Germinal center (tissue), 1 donor: ENCODE measurements around the gene HOXA5.

Experiments used
- DNase-seq: peaks from one replicate; pipeline ENCODE4 v3.0.0; 2012; ENCODE audit warnings: mixed read lengths, low spot score

Gene HOXA5

DNA sequence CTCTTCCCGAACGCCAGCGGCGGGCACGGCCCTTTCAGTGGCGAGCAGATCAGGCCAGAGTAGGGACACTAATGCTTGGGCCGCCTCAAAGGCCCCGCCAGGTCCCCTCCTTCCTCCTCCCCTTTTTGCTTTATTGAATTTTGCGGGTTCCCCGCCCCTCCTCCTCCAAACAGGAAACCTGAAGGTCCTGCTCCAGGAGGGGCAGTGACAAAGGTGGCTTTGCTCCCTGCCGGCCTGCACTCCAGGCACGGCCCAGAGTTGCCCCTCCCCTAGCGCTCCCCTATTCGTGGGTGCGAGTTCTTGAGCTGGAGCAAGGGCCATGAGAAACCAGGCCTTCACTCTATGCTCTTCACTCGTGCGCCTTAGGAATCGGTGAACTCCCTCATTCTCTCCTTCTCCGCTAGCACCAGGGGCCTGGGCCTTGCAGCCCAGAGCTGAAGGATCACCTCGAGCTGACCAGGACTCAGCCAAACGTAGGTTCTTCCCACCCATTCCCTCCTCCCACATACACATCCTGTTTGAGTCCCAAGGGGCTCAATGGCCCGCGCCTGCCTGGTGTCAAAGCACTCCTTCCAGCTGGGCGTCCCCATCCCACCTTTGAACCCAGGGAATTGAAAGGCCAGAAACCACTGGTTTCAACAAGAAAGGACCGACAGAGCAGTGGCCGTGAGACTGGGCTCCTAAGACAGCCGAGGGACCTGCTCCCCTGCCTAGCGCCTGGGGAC is 4.7 kb upstream of the HOXA5 start:
- no peak for DNase-seq

DNA sequence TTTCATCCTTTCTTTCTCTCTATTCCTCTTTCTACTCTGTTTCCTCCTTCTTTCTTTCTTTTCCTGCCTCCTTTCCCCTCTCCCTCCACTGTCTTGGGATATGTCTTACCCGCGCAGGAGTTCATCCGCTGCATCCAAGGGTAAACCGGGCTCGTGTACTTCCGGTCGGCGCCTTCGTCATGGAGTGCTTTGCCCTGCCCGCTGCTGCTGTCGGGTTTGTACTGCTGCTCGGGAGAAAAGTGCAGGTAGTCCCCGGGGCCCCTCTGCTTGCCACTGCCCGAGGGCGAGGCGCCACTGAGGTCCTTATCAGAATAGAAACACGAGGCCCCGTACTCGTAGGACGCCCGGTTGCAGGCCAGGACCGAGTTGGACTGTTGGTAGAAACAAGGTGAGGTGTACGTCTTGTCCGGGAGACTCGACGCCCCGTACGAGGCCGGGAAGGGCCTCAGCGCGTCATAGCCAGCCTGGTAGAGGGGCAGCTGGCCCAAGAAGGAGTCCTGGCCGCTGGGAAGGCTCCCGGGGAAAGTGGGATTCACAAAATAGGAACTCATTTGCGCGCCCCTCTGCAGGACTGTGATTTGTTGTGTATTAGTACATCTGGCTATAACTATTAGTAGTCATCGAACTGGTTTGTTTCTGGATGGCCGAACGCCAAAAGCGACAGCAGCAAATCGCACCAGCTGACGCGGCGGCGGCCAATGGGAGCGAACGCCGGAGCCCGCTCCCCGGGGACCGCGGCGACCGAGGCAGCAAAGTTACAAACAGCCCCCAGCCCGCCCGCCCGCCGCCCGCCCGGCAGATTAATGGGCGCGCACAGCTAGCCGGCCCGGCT is 3.9 kb upstream of the HOXA5 start, which contains the start of gene HOXA6:
HOXA6 (minus strand) TSS at position 576 of the 832 bp plus-strand sequence; CDS start at position 551, 25 bp downstream.
- DNase-seq: no peak

DNA sequence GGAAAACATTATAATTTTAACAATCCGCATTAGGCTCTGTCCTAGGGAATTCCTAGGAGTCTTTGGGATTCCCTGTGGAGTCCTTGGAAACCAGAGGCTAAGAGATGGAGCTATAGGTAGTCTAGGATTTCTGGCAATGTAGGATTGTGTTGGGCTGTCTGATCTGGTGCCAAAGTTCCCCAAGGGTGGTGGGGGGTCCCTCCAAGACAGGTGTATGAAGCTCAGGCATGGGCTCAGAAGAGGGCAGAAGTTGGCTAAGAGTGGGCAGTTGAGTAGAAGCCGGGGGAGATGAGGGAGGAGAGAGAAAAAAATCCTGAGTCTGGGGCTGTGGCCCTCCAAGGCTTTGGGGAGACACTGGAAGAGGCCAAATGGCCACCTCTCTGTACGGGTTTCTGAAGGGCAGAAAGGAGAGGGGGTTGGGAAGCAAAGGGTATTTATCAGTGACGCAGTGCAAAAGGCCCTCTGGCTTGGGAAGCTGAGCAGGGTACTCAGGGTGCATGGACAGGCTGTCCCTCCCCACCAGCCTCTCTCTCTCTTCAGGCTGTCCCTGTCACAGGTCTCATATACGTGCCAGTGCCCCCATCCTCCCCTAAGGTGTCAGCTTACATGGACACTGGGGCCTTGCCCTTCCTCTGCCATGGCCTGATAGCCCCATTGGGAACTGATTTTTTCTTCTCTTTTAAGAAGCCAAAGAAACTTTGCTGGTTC is 3.2 kb upstream of the HOXA5 start:
- DNase-seq: no peak

DNA sequence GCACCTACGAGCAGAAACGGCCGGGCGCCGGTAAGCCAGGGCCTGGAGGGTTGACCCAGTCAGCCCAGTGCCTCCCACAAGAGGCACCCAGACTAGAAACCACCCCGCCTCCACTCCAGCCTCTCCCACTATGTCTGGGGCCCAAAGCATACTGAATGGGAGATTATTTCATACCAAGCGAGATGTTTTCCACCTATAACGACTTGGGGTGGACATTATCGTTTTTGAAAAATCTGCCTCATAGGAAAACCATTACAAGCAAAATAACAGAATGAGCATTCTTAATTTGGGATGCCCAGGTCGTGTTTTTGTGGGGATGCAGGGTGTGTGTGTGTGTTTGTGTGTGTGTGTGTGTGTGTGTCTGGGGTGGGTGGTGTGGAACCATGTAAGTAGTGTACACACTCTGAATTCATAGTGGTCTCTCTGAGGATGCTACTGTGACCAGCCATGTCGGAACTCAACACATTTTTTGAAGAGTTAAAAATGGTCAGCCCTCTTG is 2.5 kb upstream of the HOXA5 start:
- no peak for DNase-seq

DNA sequence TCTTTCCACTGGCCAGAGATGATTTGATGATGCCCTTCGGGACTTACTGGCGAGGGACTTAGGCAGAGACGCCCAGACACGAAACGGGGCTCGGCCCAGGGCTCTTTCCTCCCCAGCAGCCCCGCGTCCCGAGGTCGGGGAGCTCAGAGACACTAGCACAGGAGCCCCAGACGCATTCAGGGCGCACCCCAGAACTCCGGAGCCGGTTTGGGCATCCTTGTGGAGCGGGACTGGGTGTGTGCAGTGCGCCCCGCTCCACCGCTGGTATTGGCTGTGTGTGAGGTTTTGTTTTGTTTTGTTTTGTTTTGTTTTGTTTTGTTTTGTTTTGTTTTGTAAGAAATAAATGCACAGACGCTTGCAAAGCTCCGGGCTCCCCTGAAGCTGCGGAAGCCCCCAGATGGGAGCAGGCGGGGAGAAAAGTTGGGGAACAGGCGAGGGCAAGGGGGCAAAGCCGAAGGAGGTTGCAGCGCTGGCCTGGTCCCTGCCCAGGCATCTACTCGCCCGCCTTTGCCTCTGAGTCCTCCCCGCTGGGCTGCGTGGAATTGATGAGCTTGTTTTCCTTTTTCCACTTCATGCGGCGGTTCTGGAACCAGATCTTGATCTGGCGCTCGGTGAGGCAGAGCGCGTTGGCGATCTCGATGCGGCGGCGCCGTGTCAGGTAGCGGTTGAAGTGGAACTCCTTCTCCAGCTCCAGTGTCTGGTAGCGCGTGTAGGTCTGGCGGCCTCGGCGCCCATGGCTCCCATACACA is 1.9 kb upstream of the HOXA5 start:
- DNase-seq: no peak

DNA sequence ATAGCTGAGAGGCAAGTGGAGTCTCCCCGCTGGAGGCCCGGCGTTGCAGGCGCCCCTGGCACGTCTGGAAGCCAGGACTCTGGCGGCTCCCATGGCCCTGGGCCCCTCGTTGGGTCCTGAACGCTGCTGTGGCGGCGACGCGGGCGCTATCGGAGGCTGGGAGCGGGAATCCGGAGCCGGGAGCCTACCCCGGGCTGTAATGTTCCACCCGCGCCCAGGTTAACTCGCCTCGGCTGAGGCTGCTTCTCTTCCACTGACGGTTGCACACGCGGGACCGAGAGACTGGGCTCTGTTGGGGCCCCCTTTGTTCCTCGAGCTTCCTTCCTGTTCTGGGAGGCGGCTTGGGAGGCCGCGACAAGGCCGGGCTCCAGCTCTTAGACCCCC is 1.3 kb upstream of the HOXA5 start:
- DNase-seq: no peak

DNA sequence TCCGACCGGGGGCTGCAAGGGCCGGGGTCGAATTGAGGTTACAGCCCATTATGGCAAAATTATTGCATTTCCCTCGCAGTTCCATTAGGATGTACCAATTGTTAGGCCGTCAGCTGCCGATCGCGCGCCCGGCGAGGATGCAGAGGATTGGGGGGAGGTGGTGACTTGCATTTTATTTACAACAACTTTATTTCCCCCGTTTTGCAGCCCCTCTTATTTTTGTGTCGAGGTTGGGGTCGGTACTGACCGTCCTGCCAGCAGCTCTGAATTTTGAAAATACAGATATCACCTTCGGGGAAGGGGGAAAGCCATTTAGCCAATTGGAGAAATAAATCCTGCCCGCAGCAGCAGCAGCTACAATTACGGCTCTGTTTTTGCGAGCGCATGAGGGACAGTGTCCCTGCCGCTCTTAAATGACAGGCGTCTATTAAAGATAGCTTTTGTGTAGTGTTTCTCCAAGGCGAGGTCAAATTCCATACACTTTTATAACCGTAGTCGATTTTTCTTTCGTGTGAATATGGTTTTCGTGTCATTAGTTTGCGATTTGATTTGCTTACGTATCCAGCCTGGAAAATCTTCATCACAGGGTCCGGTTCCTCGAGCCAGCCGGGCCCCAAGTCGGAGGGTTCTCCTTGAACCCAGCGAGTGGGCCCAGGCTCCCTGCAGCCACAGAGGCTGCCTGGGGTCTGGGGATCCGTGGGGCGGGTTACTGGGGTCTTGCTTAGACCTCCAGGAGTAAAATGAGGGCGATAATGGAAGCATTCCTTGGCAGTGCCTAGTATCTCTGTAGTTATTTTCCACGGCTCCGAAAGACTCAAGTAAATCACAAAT is 684 bp upstream of the HOXA5 start:
- DNase-seq: no peak

DNA sequence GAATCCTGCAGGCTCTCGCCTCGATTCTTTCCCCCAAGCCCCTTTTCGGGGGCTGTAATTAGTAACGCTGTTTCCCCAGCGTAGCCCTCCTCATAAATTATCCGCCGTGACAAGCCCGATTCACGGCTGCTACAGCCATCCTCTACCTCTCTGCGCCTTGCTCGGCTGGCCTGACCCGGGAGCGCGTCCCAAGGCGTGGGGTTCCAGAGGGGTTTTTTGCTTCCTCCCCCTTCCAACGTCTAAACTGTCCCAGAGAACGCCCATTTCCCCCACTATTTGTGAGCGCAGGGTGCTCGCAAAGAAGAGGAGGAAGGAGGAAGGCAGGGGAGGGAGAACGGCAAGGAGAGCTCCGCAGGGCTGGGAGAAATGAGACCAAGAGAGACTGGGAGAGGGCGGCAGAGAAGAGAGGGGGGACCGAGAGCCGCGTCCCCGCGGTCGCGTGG is 880 bp downstream of the HOXA5 start:
- no peak for DNase-seq

DNA sequence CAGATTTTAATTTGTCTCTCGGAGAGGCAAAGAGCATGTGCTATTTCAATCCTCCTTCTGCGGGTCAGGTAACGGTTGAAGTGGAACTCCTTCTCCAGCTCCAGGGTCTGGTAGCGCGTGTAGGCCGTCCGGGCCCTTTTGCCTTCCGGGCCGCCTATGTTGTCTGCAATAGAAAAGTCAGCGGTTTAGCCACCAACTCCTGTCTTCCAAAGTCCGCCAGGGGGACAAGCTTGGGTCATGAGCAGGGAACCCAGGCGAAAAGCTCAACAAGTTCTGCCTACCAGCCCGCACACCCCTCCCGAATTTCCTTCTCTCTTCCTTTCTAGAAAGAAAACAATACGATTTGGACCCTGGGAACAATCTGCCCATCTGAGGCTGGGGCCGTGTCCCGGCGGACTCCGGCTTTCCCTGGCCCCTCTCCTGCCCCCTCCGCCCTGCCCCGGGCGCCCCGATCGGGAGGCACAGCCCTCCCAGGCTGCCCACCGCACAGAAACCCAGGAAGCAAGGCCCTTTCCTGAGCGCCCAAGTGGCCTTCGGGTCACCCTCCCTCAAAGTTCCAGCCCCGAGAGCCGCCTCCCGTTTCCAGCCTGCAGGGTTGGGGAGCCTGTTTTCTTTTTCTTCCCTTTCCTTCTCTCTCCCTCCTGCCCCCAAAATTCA is 1.4 kb downstream of the HOXA5 start:
- DNase-seq: no peak

DNA sequence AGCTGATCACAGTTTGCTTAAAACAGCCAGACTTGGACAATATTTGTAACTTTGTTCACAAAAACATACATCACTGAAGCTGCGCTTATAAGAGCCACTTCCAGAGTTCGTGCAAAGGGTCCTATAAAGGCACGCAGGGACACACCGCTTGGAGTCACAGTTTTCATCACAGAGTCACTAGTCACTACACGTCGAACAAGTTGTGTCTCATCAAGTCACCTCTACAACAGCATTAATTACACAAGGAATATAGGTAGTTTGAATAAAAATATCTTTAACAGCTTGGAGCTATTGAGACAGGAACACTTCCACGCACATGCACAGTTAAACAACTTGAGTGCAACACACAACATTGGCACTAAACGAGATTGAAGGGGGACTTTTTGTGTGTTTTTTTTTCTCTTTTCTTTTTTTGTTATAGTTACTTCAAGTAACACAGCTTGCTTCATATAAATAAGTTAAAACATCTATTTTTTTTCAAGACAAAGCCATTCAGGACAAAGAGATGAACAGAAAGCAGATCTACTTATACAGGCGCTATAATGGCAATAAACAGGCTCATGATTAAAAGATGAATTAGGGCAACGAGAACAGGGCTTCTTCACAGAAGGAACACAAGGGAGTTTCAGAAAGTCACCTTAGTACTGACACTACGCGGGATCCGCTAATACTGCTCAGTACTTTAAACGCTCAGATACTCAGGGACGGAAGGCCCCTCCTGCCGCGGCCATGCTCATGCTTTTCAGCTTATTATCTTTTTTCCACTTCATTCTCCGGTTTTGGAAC is 2.2 kb downstream of the HOXA5 start:
- DNase-seq: no peak

DNA sequence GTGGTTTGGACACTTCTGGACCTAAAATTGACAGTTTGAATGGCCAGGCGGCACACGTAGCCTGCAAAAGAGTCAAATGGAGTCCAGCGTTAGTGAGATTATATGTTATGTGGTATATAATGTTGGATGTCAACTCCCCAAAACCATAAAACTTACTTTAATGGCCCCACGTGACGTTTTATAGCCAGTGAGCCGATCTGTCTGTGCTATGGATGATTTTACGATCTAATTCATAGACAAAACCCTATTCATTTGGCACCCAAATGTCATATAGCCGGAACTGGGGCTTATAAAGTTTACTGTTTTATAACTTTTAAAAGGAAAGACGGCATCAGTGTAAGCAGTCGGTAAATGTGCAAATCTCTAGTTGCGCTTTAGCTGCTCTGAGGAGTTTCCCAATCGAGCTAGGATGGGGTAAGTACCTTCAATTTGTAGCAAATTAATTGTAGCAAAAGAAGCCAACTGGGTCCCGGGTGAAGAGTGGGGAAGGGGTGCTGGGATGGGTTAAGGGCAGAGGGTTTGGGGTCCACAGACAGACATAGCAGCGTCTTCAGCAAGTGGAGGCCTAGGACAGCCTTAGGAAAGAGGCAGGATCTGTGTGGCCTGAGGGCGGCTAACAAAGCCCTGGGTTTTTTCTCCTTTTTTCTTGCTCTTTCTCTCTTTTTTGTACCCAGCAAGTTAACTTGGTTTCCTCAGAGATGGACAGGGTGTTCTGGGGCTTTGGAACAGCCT is 3.2 kb downstream of the HOXA5 start:
- no peak for DNase-seq

DNA sequence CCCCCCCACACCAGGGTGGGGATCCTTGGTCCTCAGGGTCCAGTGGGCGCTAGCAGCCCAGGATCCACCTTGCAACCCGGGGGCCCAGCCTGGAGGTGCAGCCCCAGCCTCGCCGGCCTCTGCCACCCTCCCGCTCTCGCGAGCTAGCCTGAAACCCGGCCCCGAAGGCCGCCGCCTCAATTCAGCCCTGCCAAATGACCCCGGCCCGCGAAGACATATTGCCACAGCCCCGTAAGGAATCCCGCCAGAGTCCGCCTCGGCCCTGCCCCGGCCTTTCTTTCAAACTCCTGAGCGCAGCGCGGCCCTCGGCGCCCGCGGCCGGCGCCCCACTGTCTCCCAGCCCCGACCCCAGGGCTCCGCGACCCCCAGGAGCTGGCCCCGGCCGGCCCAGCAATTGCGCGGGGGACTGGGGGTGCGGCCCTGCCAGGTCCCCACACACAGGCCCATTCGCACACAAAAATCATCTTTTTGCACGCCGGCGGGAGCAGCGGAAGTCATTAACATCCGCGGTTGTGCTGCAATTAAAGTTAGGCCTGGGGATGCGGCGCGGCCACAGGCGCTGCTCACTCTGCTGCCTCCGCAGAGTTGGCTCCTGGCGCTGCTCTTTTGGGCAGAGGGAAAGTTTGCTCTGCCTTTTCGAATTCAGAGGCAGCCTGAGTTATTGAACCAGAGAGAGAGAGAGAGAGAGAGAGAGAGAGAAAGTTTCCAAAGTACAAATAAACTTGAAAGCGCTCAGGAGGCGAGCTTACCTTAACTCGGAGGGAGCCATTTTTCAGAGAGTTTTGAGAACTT is 4.0 kb downstream of the HOXA5 start:
- no peak for DNase-seq

DNA sequence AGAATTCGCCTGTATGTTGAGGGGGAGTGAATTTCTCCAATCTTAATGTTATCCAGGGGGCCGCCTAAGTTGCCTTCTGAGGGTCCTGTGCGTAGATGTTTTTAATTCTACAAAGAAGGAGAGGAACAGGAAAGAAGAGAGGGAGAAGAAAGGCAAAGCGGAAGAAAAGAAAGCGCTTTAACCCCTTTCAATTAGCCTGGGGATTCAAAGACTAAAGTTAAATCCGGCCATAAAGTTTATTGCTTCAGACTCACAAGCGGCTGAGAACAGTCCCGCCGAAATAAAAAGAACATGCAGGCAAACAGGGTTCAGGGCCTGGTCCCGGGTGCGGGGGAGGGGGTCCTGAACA is 4.5 kb downstream of the HOXA5 start:
- no peak for DNase-seq

DNA sequence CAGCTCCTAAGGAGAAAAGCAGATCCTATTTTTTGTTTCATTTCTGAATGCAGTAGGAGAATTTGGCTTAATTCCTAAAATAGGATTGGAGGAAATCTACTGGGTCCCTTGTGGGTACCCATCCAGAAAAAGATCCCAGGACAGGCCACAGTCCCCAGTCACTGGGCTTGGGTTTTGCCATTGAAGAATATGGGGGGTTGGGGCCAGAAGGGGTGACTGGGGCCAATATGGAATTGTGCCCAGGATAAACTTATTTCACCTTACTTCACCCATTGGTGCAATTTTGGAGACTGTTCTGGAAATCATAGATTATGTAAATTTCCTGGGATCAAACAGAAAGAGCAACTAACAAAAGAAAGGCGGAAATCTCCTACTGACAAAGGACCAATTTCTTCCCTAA is 5.0 kb downstream of the HOXA5 start:
- no peak for DNase-seq

DNA sequence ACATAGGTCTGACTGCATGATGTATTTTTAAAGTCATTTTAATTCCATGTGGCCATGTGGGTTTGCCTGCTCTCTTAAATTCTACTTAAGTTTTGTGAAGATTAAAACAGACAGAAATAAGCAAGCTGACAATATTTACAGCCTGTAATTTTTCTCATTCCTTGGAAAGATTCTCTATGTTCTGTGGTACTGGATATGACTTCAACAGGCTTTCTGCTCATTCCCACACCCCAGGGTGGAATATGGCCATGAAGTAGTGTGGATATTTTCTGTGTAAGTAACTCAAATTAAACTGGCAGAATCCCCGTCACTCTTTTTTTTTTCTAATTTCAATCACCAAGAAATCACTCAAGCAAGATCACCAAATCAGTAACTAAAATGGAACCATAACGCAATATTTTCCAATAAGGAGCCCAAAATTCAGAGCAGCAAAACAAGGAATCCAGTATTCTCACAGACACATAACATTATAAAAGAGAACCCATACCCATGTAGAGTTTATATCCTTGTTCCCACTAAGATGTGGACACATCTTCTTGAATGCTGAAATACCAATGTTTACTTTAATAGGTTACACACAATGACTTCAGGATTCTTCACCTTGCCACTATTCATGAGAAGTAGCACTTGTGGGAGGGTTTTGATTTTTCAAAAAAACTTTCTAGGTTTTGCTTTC is 5.7 kb downstream of the HOXA5 start:
- no peak for DNase-seq

DNA sequence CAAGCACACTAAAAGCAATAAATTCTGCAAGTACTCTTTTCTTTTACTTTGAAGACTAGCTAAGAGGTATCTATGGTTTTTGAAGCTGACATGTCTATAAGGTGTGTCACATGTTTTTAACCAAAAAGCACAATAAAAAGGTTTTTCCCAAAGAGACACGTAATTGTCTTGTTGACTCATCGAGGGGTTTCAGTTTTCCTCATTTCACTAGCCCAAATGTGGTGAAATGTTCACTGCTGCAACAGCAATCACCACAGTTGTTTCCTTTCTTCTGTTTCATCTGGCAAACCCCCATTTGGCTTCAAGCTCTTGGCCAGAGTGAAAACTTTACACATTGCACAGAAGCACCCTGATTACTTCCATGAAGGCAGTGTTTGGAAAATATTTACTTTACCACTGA is 9.1 kb downstream of the HOXA5 start:
- no peak for DNase-seq

DNA sequence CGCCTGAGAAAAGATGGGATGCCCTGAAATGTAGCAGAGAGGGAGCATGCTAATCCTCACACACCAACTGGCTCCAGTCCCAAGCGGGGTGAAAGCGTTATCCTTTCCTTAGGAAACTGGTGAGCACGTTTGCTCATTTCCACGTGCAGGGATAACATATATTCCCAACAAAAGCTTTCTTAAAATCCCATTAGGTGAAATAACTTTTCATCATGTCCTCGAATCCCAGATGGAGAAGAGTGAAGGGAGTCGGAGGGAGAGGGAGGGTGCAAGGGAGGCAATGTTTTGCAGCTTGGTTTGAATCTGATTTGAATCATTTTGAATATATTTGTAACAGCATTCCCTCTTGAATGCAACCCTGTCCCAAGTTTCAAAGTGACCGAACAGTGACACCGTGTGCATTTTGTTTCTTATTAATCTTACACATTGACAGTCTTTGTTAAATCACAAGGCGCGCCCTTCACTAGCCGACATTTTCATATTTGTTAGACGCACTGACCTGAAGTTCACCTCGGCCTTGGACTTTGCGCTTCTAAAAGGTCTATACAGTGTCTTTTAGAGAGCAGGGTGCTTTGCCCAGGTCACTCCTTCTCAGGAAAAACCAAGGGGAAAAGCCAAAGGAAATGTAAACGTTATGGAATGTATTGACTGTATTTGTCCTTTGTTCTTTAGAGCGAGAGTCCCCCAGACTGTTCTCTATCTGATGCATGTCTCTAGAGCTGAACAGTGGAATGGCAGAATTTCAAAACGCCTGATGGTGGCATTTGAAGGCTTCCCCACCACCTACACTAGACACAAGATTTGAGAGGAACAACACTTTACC is 9.9 kb downstream of the HOXA5 start:
- DNase-seq: no peak
